CD4-positive, alpha-beta T cell (primary cell): ENCODE data around the gene DCLRE1C. TPM values are rescaled to one million over a fixed set of nuclear protein-coding genes. Genes with fewer than 3 reads are reported as not detected.

ENCODE experiments used
- ATAC-seq: fragments of 200-7000 bp; cut with Tn5 transposase; one replicate; pipeline ENCODE4 v1.10.0; 2022; ENCODE audit warnings: mild to moderate bottlenecking; ENCODE audit not compliant: poor library complexity
- CTCF ChIA-PET: fragments of 350-600 bp; sonication (Branson Sonifier 250); formaldehyde crosslinking; loops from one replicate; lab custom pipeline; 2021; ENCODE audit warnings: antibody characterized with exemption, inconsistent platforms; lab: Charles Lee
- POLR2A ChIA-PET: fragments of 350-600 bp; sonication (Branson Sonifier 250); formaldehyde crosslinking; loops from one replicate; lab custom pipeline; 2021; ENCODE audit warnings: antibody characterized with exemption, inconsistent platforms; lab: Charles Lee
- DNase-seq, 14 experiments: peaks; one replicate each; pipeline ENCODE4 v3.0.0-alpha.2; 2013 to 2020; ENCODE audit warnings: mixed read lengths in 2 of 14
- H3K27ac ChIP-seq, 2 donors: one replicate each; pipeline versions ENCODE4 v1.5.1 to v1.7.0; 2013; ENCODE audit warnings: low read length in 2 of 2, low read depth in 1 of 2, mild to moderate bottlenecking in 1 of 2
- H3K27me3 ChIP-seq, 2 experiments: 1 replicate in 1 of 2; 2 replicates in 1 of 2; pipeline versions ENCODE4 v1.6.1 to v1.7.0; 2013; ENCODE audit warnings: low read length in 2 of 2, control low read depth in 1 of 2, mild to moderate bottlenecking in 1 of 2, moderate library complexity in 1 of 2; ENCODE audit not compliant: insufficient read depth in 2 of 2, control insufficient read depth in 1 of 2
- H3K36me3 ChIP-seq: one replicate; pipeline ENCODE4 v1.6.1; 2013; ENCODE audit warnings: low read length, control low read depth; ENCODE audit not compliant: insufficient read depth
- H3K4me1 ChIP-seq: one replicate; pipeline ENCODE4 v1.6.1; 2013; ENCODE audit warnings: low read length, control low read depth; ENCODE audit not compliant: insufficient read depth
- H3K4me3 ChIP-seq: one replicate; pipeline ENCODE4 v1.5.1; 2013; ENCODE audit warnings: mild to moderate bottlenecking, low read length, moderate library complexity
- H3K9me3 ChIP-seq, 2 experiments: 1 replicate in 1 of 2; 2 replicates in 1 of 2; pipeline versions ENCODE4 v1.6.1 to v1.7.0; 2013; ENCODE audit warnings: low read length in 2 of 2, mild to moderate bottlenecking in 2 of 2, control low read depth in 1 of 2, moderate library complexity in 1 of 2; ENCODE audit not compliant: control insufficient read depth in 1 of 2, insufficient read depth in 1 of 2
- H3K27ac Mint-ChIP-seq: one replicate; pipeline ENCODE4 v1.8.0; 2020; ENCODE audit warnings: mixed read lengths
- H3K27me3 Mint-ChIP-seq: one replicate; pipeline ENCODE4 v1.8.0; 2021; ENCODE audit warnings: mixed read lengths
- H3K36me3 Mint-ChIP-seq: one replicate; pipeline ENCODE4 v1.8.0; 2021; ENCODE audit warnings: low read depth, mixed read lengths
- H3K4me1 Mint-ChIP-seq: one replicate; pipeline ENCODE4 v1.8.0; 2021; ENCODE audit warnings: low read depth, mixed read lengths
- H3K4me3 Mint-ChIP-seq: one replicate; pipeline ENCODE4 v1.8.0; 2020; ENCODE audit warnings: mild to moderate bottlenecking, mixed read lengths
- H3K9me3 Mint-ChIP-seq: one replicate; pipeline ENCODE4 v1.8.0; 2020; ENCODE audit warnings: mixed read lengths
- CTCF ChIP-seq: fragments of 200-600 bp; IDR thresholded peaks from one replicate; pipeline ENCODE4 v1.8.0; 2022; ENCODE audit warnings: antibody characterized with exemption, mild to moderate bottlenecking
- intact Hi-C, 2 experiments: fragments of 100-400 bp; cut with DNase I in 1 of 2; cut with micrococcal nuclease in 1 of 2; formaldehyde crosslinking; loops; one replicate each; pipeline versions ENCODE4 v1.15.1 to v1.9.0; 2023 to 2025; cut with DNase I, micrococcal nuclease
- total RNA-seq, 174 experiments: library from RNA in 2 of 174; stranded (reverse) in 2 of 174; gene quantifications; one replicate each; pipeline ENCODE4 v1.2.3 and lab custom pipeline; 2021 to 2026

DCLRE1C gene
- total RNA-seq, 2 experiments from 2014 or later = 11.0 to 15.4 TPM

- H3K9me3 ChIP-seq = no peaks in the 10 kb centered on the region
- ChIA-PET CTCF (no interaction called here), POLR2A (interaction anchor here (1.0 kb wide), 2 partner anchors 20 kb away, joined by 3 to 4 read pairs; partner anchors contain the start of genes CDNF, HSPA14, MSANTD7 and SUV39H2)
- intact Hi-C loops = no loop called here
- H3K4me1 ChIP-seq = no peaks in the 10 kb centered on the region
- no peaks in the 10 kb centered on the region for H3K9me3 Mint-ChIP-seq
- DNase-seq = no peak
- no peak for ATAC-seq
- no peaks in the 10 kb centered on the region for H3K4me1 Mint-ChIP-seq
- peaks cover 39% of the 10 kb centered on the region for H3K36me3 ChIP-seq
- H3K27ac Mint-ChIP-seq = no peak overlapping the region
- H3K27me3 ChIP-seq = no peaks in the 10 kb centered on the region
- no peaks in the 10 kb centered on the region for H3K27me3 Mint-ChIP-seq
- no peak for TF ChIP-seq CTCF
- H3K36me3 Mint-ChIP-seq = peaks cover 77% of the 10 kb centered on the region
- no peak overlapping the region for H3K4me3 ChIP-seq
- H3K4me3 Mint-ChIP-seq = no peak overlapping the region
- H3K27ac ChIP-seq = no peak overlapping the region
These were observed 95.4 kb downstream of the DCLRE1C start for GRCh38 chr10:14858338-14858960.

GRCh38 chr10:14855453-14855852, 98.4 kb downstream of the DCLRE1C start:
- H3K36me3 Mint-ChIP-seq = peaks cover 92% of the 10 kb centered on the region
- POLR2A ChIA-PET = interaction anchor here (1.5 kb wide), 1 partner anchor 17 kb away, joined by 4 read pairs; the partner anchor contains the start of genes CDNF, HSPA14 and MSANTD7

GRCh38 chr10:14852236-14852635, 101.7 kb downstream of the DCLRE1C start:
- Mint-ChIP-seq H3K36me3 (peaks cover 89% of the 10 kb centered on the region), H3K9me3 (no peaks in the 10 kb centered on the region), H3K27ac (no peak overlapping the region), H3K4me3 (no peak overlapping the region), H3K27me3 (no peaks in the 10 kb centered on the region), H3K4me1 (no peaks in the 10 kb centered on the region)
- Histone ChIP-seq H3K27me3 (no peaks in the 10 kb centered on the region), H3K27ac (no peak overlapping the region), H3K4me3 (no peak overlapping the region), H3K4me1 (no peaks in the 10 kb centered on the region), H3K9me3 (no peaks in the 10 kb centered on the region), H3K36me3 (peaks cover 54% of the 10 kb centered on the region)
- TF ChIP-seq CTCF = no peak
- CTCF ChIA-PET = no interaction called here
- no peak for DNase-seq
- intact Hi-C loops = no loop called here
- ATAC-seq = no peak
- POLR2A ChIA-PET = interaction anchor here (0.6 to 1.1 kb wide), 2 partner anchors 14 to 28 kb away, joined by 3 to 4 read pairs; partner anchors contain the start of genes CDNF, HSPA14 and MSANTD7

More at GRCh38 chr10:14855453-14855852, 98.4 kb downstream of the DCLRE1C start:
- Histone ChIP-seq H3K9me3 (no peaks in the 10 kb centered on the region), H3K4me3 (no peak overlapping the region), H3K27me3 (no peaks in the 10 kb centered on the region), H3K27ac (no peak overlapping the region), H3K36me3 (peaks cover 51% of the 10 kb centered on the region), H3K4me1 (no peaks in the 10 kb centered on the region)
- no peak overlapping the region for H3K4me3 Mint-ChIP-seq
- no peaks in the 10 kb centered on the region for H3K4me1 Mint-ChIP-seq
- ATAC-seq (no peak), DNase-seq (no peak)
- intact Hi-C loops = no loop called here
- CTCF ChIA-PET = no interaction called here
- H3K9me3 Mint-ChIP-seq = no peaks in the 10 kb centered on the region
- H3K27ac Mint-ChIP-seq = no peak overlapping the region
- H3K27me3 Mint-ChIP-seq = no peaks in the 10 kb centered on the region
- TF ChIP-seq CTCF = no peak

Other genes starting within 250 kb of the DCLRE1C start
- gene FAM107B, start 179.2 kb downstream of the DCLRE1C start, total RNA-seq = 100 to 1,000 TPM; 261 to 262 TPM
- 1 to 10 TPM; 3.2 to 3.7 TPM for gene CDNF, start 116.1 kb downstream of the DCLRE1C start, total RNA-seq
- 10 to 100 TPM; 29.1 to 33.4 TPM for gene HSPA14, start 115.8 kb downstream of the DCLRE1C start, total RNA-seq
- gene MSANTD7, start 115.8 kb downstream of the DCLRE1C start, total RNA-seq = 10 to 100 TPM; 26.2 to 26.9 TPM
- gene SUV39H2, start 75.2 kb downstream of the DCLRE1C start, total RNA-seq = 1 to 10 TPM; 3.4 to 3.5 TPM
- not detected for gene MEIG1, start 5.3 kb upstream of the DCLRE1C start, total RNA-seq
- under 1 TPM; 0.22 to 0.34 TPM for gene OLAH, start 89.8 kb upstream of the DCLRE1C start, total RNA-seq
- gene ACBD7, start 134.7 kb upstream of the DCLRE1C start, total RNA-seq = under 1 TPM; 0.19 to 0.47 TPM
- 10 to 100 TPM; 12.9 to 14.9 TPM for gene RPP38, start 143.3 kb upstream of the DCLRE1C start, total RNA-seq
- 10 to 100 TPM; 23.4 to 28.1 TPM for gene NMT2, start 214.6 kb upstream of the DCLRE1C start, total RNA-seq